HL-60 (cell line): ENCODE measurements around the gene STAB2.

Experiments used
- DNase-seq, 2 experiments: peaks; one replicate each; pipeline ENCODE4 v3.0.0-alpha.2; 2010 to 2020; ENCODE audit warnings: low read depth in 1 of 2, low spot score in 1 of 2
- H3K27ac ChIP-seq: fragments of 250-450 bp; sonication (Bioruptor Pico); replicated peaks from 2 replicates; pipeline ENCODE4 v1.5.1; 2020; ENCODE audit warnings: mild to moderate bottlenecking, moderate library complexity
- H3K27me3 ChIP-seq: fragments of 250-450 bp; sonication (Bioruptor Pico); 2 replicates; pipeline ENCODE4 v1.5.1; 2021; ENCODE audit warnings: mild to moderate bottlenecking, moderate library complexity; ENCODE audit not compliant: insufficient read depth, poor library complexity, severe bottlenecking
- H3K4me3 ChIP-seq: replicated peaks from 2 replicates; pipeline ENCODE4 v1.5.1; 2011; ENCODE audit warnings: mild to moderate bottlenecking, control low read depth, low read length; ENCODE audit not compliant: insufficient read depth
- GABPA ChIP-seq: IDR thresholded peaks from 2 replicates; pipeline ENCODE4 v1.6.1; 2012; ENCODE audit warnings: low read depth
- POLR2AphosphoS5 ChIP-seq: IDR thresholded peaks from 2 replicates; pipeline ENCODE4 v1.6.1; 2012; ENCODE audit warnings: low read depth
- SPI1 ChIP-seq: IDR thresholded peaks from 2 replicates; pipeline ENCODE4 v1.6.1; 2012; ENCODE audit warnings: low read depth, mild to moderate bottlenecking, borderline replicate concordance
- TF ChIP-seq, protein P1 (sequence below): IDR thresholded peaks from one replicate; pipeline ENCODE4 v1.5.1; 2011; ENCODE audit warnings: low read length, control low read depth, inconsistent platforms; ENCODE audit not compliant: insufficient read depth
- TF ChIP-seq, protein P2 (sequence below): IDR thresholded peaks from 2 replicates; pipeline ENCODE4 v1.6.1; 2012; ENCODE audit warnings: low read depth; ENCODE audit not compliant: insufficient replicate concordance

STAB2 gene

DNA sequence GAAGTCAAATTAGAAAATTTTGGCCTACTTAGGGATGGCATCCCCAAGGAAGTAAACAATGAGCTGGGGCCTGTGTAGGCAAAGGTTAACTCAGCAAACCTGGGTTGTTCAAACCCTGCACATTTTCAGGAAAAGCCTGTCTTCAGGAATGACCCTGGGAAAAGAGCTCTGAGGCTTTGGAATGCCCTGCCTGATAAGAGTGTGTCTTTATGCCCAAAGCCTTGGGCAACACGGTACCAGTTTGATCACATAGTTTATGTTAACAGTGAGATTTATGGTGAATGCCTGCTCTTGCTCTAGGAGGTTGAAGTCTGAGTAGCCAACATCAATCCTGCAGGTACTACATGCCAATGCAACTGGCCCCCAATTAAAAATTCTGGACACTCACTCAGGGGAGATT lies 28.2 kb upstream of the STAB2 start:
- H3K27me3 ChIP-seq = no peaks in the 10 kb centered on the region
- TF ChIP-seq POLR2AphosphoS5 = no peak
- H3K27ac ChIP-seq = no peak overlapping the region
- H3K4me3 ChIP-seq = no peak overlapping the region
- DNase-seq = no peak

DNA sequence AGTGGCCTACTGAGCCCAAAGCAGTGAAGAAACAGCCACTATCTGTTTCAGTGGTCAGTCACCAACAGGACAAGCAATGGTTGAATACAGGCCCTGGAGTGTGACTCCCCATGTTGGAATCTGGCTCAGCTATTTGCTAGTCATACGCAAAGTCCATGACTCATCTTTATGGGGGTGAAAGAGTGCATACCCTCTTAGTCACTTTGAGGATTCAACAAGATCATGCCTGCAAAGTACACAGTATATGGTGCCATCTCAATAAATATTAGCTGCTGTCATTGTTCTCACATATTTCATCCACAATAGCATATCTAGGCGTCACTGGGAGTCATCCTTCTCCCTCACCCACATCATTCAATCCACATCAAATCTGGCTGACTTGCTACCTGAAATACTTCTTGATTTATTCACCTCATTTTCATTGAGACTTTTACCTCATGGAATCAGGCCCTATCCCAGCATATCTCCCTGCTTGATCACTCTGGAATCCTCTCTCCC lies 26.4 kb upstream of the STAB2 start:
- Histone ChIP-seq H3K27me3 (no peaks in the 10 kb centered on the region), H3K27ac (no peak overlapping the region), H3K4me3 (no peak overlapping the region)
- DNase-seq = no peak
- TF ChIP-seq, protein P1, sequence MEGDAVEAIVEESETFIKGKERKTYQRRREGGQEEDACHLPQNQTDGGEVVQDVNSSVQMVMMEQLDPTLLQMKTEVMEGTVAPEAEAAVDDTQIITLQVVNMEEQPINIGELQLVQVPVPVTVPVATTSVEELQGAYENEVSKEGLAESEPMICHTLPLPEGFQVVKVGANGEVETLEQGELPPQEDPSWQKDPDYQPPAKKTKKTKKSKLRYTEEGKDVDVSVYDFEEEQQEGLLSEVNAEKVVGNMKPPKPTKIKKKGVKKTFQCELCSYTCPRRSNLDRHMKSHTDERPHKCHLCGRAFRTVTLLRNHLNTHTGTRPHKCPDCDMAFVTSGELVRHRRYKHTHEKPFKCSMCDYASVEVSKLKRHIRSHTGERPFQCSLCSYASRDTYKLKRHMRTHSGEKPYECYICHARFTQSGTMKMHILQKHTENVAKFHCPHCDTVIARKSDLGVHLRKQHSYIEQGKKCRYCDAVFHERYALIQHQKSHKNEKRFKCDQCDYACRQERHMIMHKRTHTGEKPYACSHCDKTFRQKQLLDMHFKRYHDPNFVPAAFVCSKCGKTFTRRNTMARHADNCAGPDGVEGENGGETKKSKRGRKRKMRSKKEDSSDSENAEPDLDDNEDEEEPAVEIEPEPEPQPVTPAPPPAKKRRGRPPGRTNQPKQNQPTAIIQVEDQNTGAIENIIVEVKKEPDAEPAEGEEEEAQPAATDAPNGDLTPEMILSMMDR = no peak
- TF ChIP-seq, protein P2, sequence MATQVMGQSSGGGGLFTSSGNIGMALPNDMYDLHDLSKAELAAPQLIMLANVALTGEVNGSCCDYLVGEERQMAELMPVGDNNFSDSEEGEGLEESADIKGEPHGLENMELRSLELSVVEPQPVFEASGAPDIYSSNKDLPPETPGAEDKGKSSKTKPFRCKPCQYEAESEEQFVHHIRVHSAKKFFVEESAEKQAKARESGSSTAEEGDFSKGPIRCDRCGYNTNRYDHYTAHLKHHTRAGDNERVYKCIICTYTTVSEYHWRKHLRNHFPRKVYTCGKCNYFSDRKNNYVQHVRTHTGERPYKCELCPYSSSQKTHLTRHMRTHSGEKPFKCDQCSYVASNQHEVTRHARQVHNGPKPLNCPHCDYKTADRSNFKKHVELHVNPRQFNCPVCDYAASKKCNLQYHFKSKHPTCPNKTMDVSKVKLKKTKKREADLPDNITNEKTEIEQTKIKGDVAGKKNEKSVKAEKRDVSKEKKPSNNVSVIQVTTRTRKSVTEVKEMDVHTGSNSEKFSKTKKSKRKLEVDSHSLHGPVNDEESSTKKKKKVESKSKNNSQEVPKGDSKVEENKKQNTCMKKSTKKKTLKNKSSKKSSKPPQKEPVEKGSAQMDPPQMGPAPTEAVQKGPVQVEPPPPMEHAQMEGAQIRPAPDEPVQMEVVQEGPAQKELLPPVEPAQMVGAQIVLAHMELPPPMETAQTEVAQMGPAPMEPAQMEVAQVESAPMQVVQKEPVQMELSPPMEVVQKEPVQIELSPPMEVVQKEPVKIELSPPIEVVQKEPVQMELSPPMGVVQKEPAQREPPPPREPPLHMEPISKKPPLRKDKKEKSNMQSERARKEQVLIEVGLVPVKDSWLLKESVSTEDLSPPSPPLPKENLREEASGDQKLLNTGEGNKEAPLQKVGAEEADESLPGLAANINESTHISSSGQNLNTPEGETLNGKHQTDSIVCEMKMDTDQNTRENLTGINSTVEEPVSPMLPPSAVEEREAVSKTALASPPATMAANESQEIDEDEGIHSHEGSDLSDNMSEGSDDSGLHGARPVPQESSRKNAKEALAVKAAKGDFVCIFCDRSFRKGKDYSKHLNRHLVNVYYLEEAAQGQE = no peak
- no peak for TF ChIP-seq POLR2AphosphoS5
- TF ChIP-seq GABPA = no peak
- TF ChIP-seq SPI1 = no peak

DNA sequence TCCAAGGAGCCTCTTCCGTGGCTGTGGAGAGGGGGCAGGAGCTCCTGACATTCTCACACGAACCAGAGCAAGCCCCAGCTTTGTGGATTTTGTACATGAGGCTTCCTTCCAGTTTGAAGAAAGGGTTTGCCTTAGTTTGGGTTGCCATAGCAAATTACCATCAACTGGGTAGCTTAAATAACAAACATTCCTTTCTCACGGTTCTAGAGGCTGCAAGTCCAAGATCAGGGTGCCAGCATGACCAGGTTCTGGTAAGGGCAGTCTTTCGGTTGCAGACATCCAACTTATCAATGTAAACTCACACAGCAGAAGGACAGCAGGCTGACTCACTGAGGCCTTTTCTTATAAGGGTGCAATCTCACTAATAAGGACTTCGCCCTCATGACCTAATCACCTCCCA lies 25.9 kb upstream of the STAB2 start:
- TF ChIP-seq, protein P1 = no peak
- TF ChIP-seq SPI1 = no peak
- TF ChIP-seq, protein P2 = no peak
- no peak for TF ChIP-seq POLR2AphosphoS5
- TF ChIP-seq GABPA = no peak
- no peaks in the 10 kb centered on the region for H3K27me3 ChIP-seq
- no peak overlapping the region for H3K27ac ChIP-seq
- DNase-seq = no peak
- H3K4me3 ChIP-seq = no peak overlapping the region

DNA sequence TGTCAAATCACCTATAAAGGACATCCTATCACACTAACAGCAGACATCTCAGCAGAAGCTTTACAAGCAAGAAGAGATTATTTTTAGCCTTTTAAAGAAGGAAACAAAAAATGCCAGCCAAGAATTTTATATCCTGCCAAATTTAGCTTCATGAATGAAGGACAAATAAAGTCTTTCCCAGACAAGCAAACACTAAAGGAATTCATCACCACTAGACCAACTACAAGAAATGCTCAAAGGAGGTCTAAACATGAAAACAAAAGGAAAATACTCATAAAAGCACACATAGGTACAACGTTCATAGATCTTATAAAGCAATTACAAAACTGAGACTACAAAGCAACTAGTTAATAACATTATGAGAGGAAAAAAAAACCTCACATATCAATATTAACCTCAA lies 20.7 kb upstream of the STAB2 start:
- no peak for DNase-seq
- TF ChIP-seq POLR2AphosphoS5 (no peak), GABPA (no peak)
- TF ChIP-seq, protein P1 = no peak
- peaks cover 10% of the 10 kb centered on the region for H3K27me3 ChIP-seq
- H3K4me3 ChIP-seq = no peak overlapping the region
- H3K27ac ChIP-seq = no peak overlapping the region
